ENCODE data around the gene CPNE5. TPM values are rescaled to one million over a fixed set of nuclear protein-coding genes. Genes with fewer than 3 reads are reported as not detected.
"Not testable (repeated sequence)": the region's sequence is repeated elsewhere in the genome, so short reads cannot be mapped to it uniquely, and the experiment has no call there.

The CPNE5 gene
- total RNA-seq, 2 experiments from 2014 or later = 0.69 to 1.2 TPM

DNA sequence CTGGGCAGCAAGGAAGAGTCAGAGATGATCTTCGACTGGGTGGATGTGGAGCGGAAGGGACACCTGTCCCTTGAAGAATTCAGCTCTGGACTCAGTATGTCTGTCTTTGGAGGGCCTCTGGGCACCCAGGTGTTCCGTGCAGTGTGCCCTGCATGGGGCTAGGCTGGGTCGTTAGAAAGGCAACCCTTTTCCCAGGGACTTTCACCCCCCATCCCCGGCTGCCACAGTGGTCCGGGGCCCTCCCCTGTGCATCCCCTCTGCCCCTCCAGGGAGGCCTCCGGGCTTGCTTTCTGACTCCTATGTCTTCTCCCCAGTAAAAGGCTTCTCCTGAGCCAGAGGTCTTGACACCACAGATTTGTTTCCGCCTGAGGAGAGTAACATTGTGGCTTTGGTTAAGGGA is 125.4 kb downstream of the CPNE5 start:
- no peaks in the 10 kb centered on the region for H3K4me1 Mint-ChIP-seq (ENCODE audit: low read depth)
- H3K9me3 Mint-ChIP-seq = no peaks in the 10 kb centered on the region
- no peak overlapping the region for H3K27ac Mint-ChIP-seq
- no peak overlapping the region for H3K4me3 Mint-ChIP-seq
- DNase-seq = no peak
- intact Hi-C loops (cut with micrococcal nuclease) = no loop called here
- no peak for ATAC-seq
- ChIA-PET POLR2A (no interaction called here), CTCF (interaction anchor here (1.4 to 1.5 kb wide), 2 partner anchors 9 to 99 kb away, joined by 3 to 4 read pairs; no protein-coding TSS in a partner anchor)
- TF ChIP-seq CTCF (IDR thresholded peaks at IDR 0.05) = no peak
- H3K27me3 Mint-ChIP-seq = no peaks in the 10 kb centered on the region
- no peaks in the 10 kb centered on the region for H3K36me3 Mint-ChIP-seq (ENCODE audit: low read depth)

GRCh38 chr6:36712816-36713215 is 126.4 kb downstream of the CPNE5 start:
- ATAC-seq (no peak), DNase-seq (no peak)
- no peak overlapping the region for H3K4me3 Mint-ChIP-seq
- CTCF ChIA-PET = no interaction called here
- POLR2A ChIA-PET = no interaction called here
- no peak for TF ChIP-seq CTCF (IDR thresholded peaks at IDR 0.05)
- no peaks in the 10 kb centered on the region for H3K4me1 Mint-ChIP-seq (ENCODE audit: low read depth)
- H3K36me3 Mint-ChIP-seq (ENCODE audit: low read depth) = no peaks in the 10 kb centered on the region
- no peaks in the 10 kb centered on the region for H3K9me3 Mint-ChIP-seq
- intact Hi-C loops (cut with micrococcal nuclease) = no loop called here
- no peaks in the 10 kb centered on the region for H3K27me3 Mint-ChIP-seq
- H3K27ac Mint-ChIP-seq = peak overlapping the region; percentile 1

DNA sequence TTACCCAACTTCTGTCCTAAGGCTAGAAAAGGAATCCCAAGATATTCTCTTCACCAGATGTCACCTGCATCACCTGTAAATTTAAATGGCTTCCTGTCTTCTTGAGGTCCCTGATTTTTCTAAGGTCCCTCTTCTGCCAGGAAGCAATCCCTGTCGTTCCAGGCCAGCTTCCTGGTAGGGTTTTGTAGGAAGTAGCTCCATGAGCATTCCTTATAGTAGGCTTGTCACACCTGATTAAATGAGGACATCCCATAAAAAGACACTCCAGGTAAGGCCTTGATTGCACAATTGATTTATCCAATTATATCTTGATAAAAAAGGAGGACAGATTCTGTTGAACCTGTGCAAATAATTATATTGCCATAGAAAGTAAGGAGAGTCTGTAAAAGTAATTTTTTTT is 132.9 kb downstream of the CPNE5 start:
- no peaks in the 10 kb centered on the region for H3K4me1 Mint-ChIP-seq (ENCODE audit: low read depth)
- ATAC-seq (no peak), DNase-seq (no peak)
- POLR2A ChIA-PET = interaction anchor here (0.6 kb wide), 1 partner anchor 76 kb away, joined by 3 read pairs; no protein-coding TSS in a partner anchor
- no peak overlapping the region for H3K27ac Mint-ChIP-seq
- H3K27me3 Mint-ChIP-seq = no peaks in the 10 kb centered on the region
- no peak for TF ChIP-seq CTCF (IDR thresholded peaks at IDR 0.05)
- CTCF ChIA-PET = interaction anchor here (1.4 kb wide), 1 partner anchor 26 kb away, joined by 3 read pairs; no protein-coding TSS in a partner anchor
- H3K36me3 Mint-ChIP-seq (ENCODE audit: low read depth) = no peaks in the 10 kb centered on the region
- no peaks in the 10 kb centered on the region for H3K9me3 Mint-ChIP-seq
- intact Hi-C loops (cut with micrococcal nuclease) = no loop called here
- no peak overlapping the region for H3K4me3 Mint-ChIP-seq

DNA sequence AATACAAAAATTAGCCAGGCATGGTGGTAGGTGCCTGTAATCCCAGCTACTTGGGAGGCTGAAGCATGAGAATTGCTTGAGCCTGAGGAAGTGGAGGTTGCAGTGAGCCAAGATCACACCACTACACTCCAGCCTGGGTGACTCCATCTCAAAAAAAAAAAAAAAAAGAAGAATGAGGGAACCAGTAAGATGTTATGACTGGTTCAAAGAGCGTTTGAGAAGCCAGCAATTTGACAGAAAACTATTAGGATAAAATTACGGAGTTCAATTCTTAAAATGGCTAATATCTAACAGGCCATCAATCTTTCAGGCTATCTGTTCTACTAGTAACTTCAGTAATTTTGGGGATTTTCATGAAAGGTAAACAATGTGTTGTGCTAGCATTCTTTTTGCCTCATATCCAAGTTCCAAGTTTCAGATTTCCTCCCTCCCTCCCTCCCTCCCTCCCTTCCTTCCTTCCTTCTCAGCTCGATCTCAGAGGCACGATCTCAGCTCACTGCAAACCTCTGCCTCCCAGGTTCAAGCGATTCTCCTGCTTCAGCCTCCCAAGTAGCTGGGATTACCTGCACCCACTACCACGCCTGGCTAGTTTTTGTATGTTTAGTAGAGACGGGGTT is 134.2 kb downstream of the CPNE5 start:
- H3K4me1 Mint-ChIP-seq (ENCODE audit: low read depth); POLR2A ChIA-PET; DNase-seq; H3K27me3 Mint-ChIP-seq; H3K27ac Mint-ChIP-seq; H3K9me3 Mint-ChIP-seq; H3K36me3 Mint-ChIP-seq (ENCODE audit: low read depth); H3K4me3 Mint-ChIP-seq; intact Hi-C loops (cut with micrococcal nuclease); ATAC-seq: not testable (repeated sequence)
- CTCF ChIA-PET = interaction anchor here (0.7 to 1.7 kb wide), 2 partner anchors 10 to 81 kb away, joined by 3 to 6 read pairs; no protein-coding TSS in a partner anchor

GRCh38 chr6:36703982-36704381 is 135.3 kb downstream of the CPNE5 start:
- Mint-ChIP-seq H3K27me3 (no peaks in the 10 kb centered on the region), H3K4me3 (no peak overlapping the region), H3K36me3 (ENCODE audit: low read depth) (no peaks in the 10 kb centered on the region), H3K4me1 (ENCODE audit: low read depth) (no peaks in the 10 kb centered on the region), H3K27ac (no peak overlapping the region), H3K9me3 (no peaks in the 10 kb centered on the region)
- TF ChIP-seq CTCF (IDR thresholded peaks at IDR 0.05) = no peak
- intact Hi-C loops (cut with micrococcal nuclease) = no loop called here
- DNase-seq (no peak), ATAC-seq (no peak)
- CTCF ChIA-PET = interaction anchor here (0.9 to 1.7 kb wide), 2 partner anchors 55 to 80 kb away, joined by 3 to 6 read pairs; no protein-coding TSS in a partner anchor
- POLR2A ChIA-PET = no interaction called here
